CD4-positive, alpha-beta T cell (primary cell): Measurements from ENCODE around the gene SKAP1. TPM values are rescaled to one million over a fixed set of nuclear protein-coding genes. Genes with fewer than 3 reads are reported as not detected.

Source experiments
- ATAC-seq: fragments of 200-7000 bp; cut with Tn5 transposase; one replicate; pipeline ENCODE4 v1.10.0; 2022; ENCODE audit warnings: mild to moderate bottlenecking; ENCODE audit not compliant: poor library complexity
- CTCF ChIA-PET: fragments of 350-600 bp; sonication (Branson Sonifier 250); formaldehyde crosslinking; loops from one replicate; lab custom pipeline; 2021; ENCODE audit warnings: antibody characterized with exemption, inconsistent platforms; lab: Charles Lee
- POLR2A ChIA-PET: fragments of 350-600 bp; sonication (Branson Sonifier 250); formaldehyde crosslinking; loops from one replicate; lab custom pipeline; 2021; ENCODE audit warnings: antibody characterized with exemption, inconsistent platforms; lab: Charles Lee
- DNase-seq, 14 experiments: peaks; one replicate each; pipeline ENCODE4 v3.0.0-alpha.2; 2013 to 2020; ENCODE audit warnings: mixed read lengths in 2 of 14
- H3K27ac ChIP-seq, 2 donors: one replicate each; pipeline versions ENCODE4 v1.5.1 to v1.7.0; 2013; ENCODE audit warnings: low read length in 2 of 2, low read depth in 1 of 2, mild to moderate bottlenecking in 1 of 2
- H3K27me3 ChIP-seq, 2 experiments: 1 replicate in 1 of 2; 2 replicates in 1 of 2; pipeline versions ENCODE4 v1.6.1 to v1.7.0; 2013; ENCODE audit warnings: low read length in 2 of 2, control low read depth in 1 of 2, mild to moderate bottlenecking in 1 of 2, moderate library complexity in 1 of 2; ENCODE audit not compliant: insufficient read depth in 2 of 2, control insufficient read depth in 1 of 2
- H3K36me3 ChIP-seq: one replicate; pipeline ENCODE4 v1.6.1; 2013; ENCODE audit warnings: low read length, control low read depth; ENCODE audit not compliant: insufficient read depth
- H3K4me1 ChIP-seq: one replicate; pipeline ENCODE4 v1.6.1; 2013; ENCODE audit warnings: low read length, control low read depth; ENCODE audit not compliant: insufficient read depth
- H3K4me3 ChIP-seq: one replicate; pipeline ENCODE4 v1.5.1; 2013; ENCODE audit warnings: mild to moderate bottlenecking, low read length, moderate library complexity
- H3K9me3 ChIP-seq, 2 experiments: 1 replicate in 1 of 2; 2 replicates in 1 of 2; pipeline versions ENCODE4 v1.6.1 to v1.7.0; 2013; ENCODE audit warnings: low read length in 2 of 2, mild to moderate bottlenecking in 2 of 2, control low read depth in 1 of 2, moderate library complexity in 1 of 2; ENCODE audit not compliant: control insufficient read depth in 1 of 2, insufficient read depth in 1 of 2
- H3K27ac Mint-ChIP-seq: one replicate; pipeline ENCODE4 v1.8.0; 2020; ENCODE audit warnings: mixed read lengths
- H3K27me3 Mint-ChIP-seq: one replicate; pipeline ENCODE4 v1.8.0; 2021; ENCODE audit warnings: mixed read lengths
- H3K36me3 Mint-ChIP-seq: one replicate; pipeline ENCODE4 v1.8.0; 2021; ENCODE audit warnings: low read depth, mixed read lengths
- H3K4me1 Mint-ChIP-seq: one replicate; pipeline ENCODE4 v1.8.0; 2021; ENCODE audit warnings: low read depth, mixed read lengths
- H3K4me3 Mint-ChIP-seq: one replicate; pipeline ENCODE4 v1.8.0; 2020; ENCODE audit warnings: mild to moderate bottlenecking, mixed read lengths
- H3K9me3 Mint-ChIP-seq: one replicate; pipeline ENCODE4 v1.8.0; 2020; ENCODE audit warnings: mixed read lengths
- intact Hi-C, 2 experiments: fragments of 100-400 bp; cut with DNase I in 1 of 2; cut with micrococcal nuclease in 1 of 2; formaldehyde crosslinking; loops; one replicate each; pipeline versions ENCODE4 v1.15.1 to v1.9.0; 2023 to 2025; cut with DNase I, micrococcal nuclease
- total RNA-seq, 174 experiments: library from RNA in 2 of 174; stranded (reverse) in 2 of 174; gene quantifications; one replicate each; pipeline ENCODE4 v1.2.3 and lab custom pipeline; 2021 to 2026
- TF ChIP-seq, protein P1 (sequence below): fragments of 200-600 bp; IDR thresholded peaks from one replicate; pipeline ENCODE4 v1.8.0; 2022; ENCODE audit warnings: antibody characterized with exemption, mild to moderate bottlenecking

SKAP1 gene
- total RNA-seq, 2 experiments from 2014 or later, result 92.0 to 95.1 TPM

DNA sequence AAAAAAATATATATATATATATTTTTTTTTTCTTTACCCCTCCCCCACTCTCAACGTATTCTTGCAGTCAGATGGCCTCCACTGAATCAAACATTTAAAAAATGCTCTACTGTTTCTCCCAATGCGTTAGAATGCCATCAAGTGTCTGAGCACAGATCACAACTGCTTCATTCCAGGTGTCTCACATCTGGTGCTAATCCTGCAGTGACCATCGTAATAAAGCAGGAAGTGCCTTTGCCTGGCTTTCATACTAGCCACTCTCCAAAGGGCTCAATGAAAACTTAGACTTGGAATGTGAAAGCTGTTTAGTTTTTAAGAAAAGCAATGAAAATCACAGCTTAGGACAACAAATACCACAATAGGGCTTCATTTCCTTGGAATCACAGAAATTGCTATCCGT lies 37.2 kb downstream of the SKAP1 start:
- Histone ChIP-seq H3K27me3 (no peaks in the 10 kb centered on the region), H3K9me3 (no peaks in the 10 kb centered on the region), H3K27ac (no peak overlapping the region), H3K4me1 (peaks cover 4% of the 10 kb centered on the region), H3K4me3 (no peak overlapping the region), H3K36me3 (peaks cover 63% of the 10 kb centered on the region)
- DNase-seq (no peak), ATAC-seq (no peak)
- Mint-ChIP-seq H3K36me3 (peaks cover 88% of the 10 kb centered on the region), H3K27me3 (no peaks in the 10 kb centered on the region), H3K4me3 (no peak overlapping the region), H3K4me1 (peaks cover 54% of the 10 kb centered on the region), H3K27ac (no peak overlapping the region), H3K9me3 (no peaks in the 10 kb centered on the region)
- TF ChIP-seq, protein P1, sequence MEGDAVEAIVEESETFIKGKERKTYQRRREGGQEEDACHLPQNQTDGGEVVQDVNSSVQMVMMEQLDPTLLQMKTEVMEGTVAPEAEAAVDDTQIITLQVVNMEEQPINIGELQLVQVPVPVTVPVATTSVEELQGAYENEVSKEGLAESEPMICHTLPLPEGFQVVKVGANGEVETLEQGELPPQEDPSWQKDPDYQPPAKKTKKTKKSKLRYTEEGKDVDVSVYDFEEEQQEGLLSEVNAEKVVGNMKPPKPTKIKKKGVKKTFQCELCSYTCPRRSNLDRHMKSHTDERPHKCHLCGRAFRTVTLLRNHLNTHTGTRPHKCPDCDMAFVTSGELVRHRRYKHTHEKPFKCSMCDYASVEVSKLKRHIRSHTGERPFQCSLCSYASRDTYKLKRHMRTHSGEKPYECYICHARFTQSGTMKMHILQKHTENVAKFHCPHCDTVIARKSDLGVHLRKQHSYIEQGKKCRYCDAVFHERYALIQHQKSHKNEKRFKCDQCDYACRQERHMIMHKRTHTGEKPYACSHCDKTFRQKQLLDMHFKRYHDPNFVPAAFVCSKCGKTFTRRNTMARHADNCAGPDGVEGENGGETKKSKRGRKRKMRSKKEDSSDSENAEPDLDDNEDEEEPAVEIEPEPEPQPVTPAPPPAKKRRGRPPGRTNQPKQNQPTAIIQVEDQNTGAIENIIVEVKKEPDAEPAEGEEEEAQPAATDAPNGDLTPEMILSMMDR, result no peak
- ChIA-PET CTCF (no interaction called here), POLR2A (interaction anchor here (1.9 kb wide), 1 partner anchor 60 kb away, joined by 11 read pairs; no protein-coding TSS in a partner anchor)
- intact Hi-C loops, result loop anchor here in 1 of 2 experiments (5.0 kb wide), 1 partner anchor 64 kb away; no protein-coding TSS in a partner anchor

DNA sequence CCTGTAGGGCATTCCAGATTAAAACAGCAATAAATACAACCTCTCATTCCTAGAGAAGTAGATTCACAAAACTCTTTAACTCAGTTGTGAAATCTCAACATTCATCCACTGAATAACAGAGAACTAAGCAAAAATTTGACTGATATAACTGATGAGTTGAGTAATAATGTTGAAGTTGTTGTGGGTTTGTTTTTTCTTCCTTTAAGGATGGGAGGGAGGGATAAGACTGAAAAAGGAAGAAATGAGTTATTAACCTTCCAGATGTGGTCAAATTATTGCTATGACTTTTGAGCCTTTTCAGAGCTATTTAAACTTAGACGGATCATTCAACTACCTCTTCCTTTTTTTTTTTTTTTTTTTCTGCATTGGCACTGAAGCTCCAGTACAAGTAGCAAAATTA lies 38.6 kb downstream of the SKAP1 start:
- intact Hi-C loops, result loop anchor here in 1 of 2 experiments (5.0 kb wide), 1 partner anchor 66 kb away; no protein-coding TSS in a partner anchor
- Mint-ChIP-seq H3K27ac (no peak overlapping the region), H3K9me3 (no peaks in the 10 kb centered on the region), H3K4me3 (no peak overlapping the region), H3K36me3 (peaks cover 87% of the 10 kb centered on the region), H3K27me3 (no peaks in the 10 kb centered on the region), H3K4me1 (peaks cover 59% of the 10 kb centered on the region)
- TF ChIP-seq, protein P1, result no peak
- POLR2A ChIA-PET, result interaction anchor here (0.7 to 1.1 kb wide), 2 partner anchors 13 to 50 kb away, joined by 3 to 4 read pairs; no protein-coding TSS in a partner anchor
- Histone ChIP-seq H3K36me3 (peaks cover 57% of the 10 kb centered on the region), H3K4me1 (peaks cover 4% of the 10 kb centered on the region), H3K4me3 (no peak overlapping the region), H3K27ac (no peak overlapping the region), H3K9me3 (no peaks in the 10 kb centered on the region), H3K27me3 (no peaks in the 10 kb centered on the region)
- no peak for DNase-seq
- CTCF ChIA-PET, result interaction anchor here (0.9 to 1.7 kb wide), 4 partner anchors 11 to 66 kb away, joined by 3 to 6 read pairs (median 4); no protein-coding TSS in a partner anchor
- no peak for ATAC-seq

DNA sequence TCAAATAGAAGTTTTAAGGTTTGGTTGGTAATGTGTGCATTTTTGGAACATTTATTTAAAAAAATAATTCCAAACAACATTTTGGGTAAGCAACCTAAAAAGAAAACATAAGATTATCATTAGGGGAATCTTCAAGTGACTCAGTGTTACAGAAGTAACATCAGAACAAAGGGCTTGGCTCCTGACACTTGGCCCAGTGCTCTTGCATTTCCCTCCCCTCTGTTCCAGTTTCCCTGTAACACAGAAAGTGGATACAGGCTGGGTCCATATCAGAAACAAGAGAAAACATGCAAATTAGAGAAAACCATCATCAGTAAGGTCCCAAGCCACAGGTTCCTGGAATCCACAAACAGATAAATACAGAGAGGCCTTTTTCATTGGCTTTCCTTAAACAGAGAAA lies 40.1 kb downstream of the SKAP1 start:
- Histone ChIP-seq H3K4me1 (peaks cover 7% of the 10 kb centered on the region), H3K36me3 (peaks cover 49% of the 10 kb centered on the region), H3K4me3 (no peak overlapping the region), H3K27ac (no peak overlapping the region), H3K9me3 (no peaks in the 10 kb centered on the region), H3K27me3 (no peaks in the 10 kb centered on the region)
- peaks cover 65% of the 10 kb centered on the region for H3K4me1 Mint-ChIP-seq
- peak overlapping the region; percentile 51 for H3K27ac Mint-ChIP-seq
- H3K27me3 Mint-ChIP-seq, result no peaks in the 10 kb centered on the region
- H3K36me3 Mint-ChIP-seq, result peaks cover 87% of the 10 kb centered on the region
- H3K4me3 Mint-ChIP-seq, result no peak overlapping the region
- ATAC-seq (no peak), DNase-seq (no peak)
- ChIA-PET CTCF (interaction anchor here (0.6 kb wide), 1 partner anchor 67 kb away, joined by 3 read pairs; no protein-coding TSS in a partner anchor), POLR2A (interaction anchor here (1.3 to 1.4 kb wide), 2 partner anchors 48 to 64 kb away, joined by 3 to 5 read pairs; no protein-coding TSS in a partner anchor)
- intact Hi-C loops, result loop anchor here (5.0 kb wide), 1 partner anchor 67 kb away; no protein-coding TSS in a partner anchor
- TF ChIP-seq, protein P1, result no peak
- no peaks in the 10 kb centered on the region for H3K9me3 Mint-ChIP-seq
